Ecto neural progenitor cell (in vitro differentiated cells): Measurements from ENCODE around the gene CTNNBIP1.
"Not testable (repeated sequence)": the region's sequence is repeated elsewhere in the genome, so short reads cannot be mapped to it uniquely, and the experiment has no call there.

Source experiments
- DNase-seq: peaks from one replicate; pipeline ENCODE4 v3.0.0-alpha.2; 2018; ENCODE audit warnings: low spot score

The CTNNBIP1 gene

GRCh38 chr1:9803003-9803918 lies 106.8 kb downstream of the CTNNBIP1 start:
- not testable (repeated sequence) for DNase-seq

- no peak for DNase-seq
Observed at GRCh38 chr1:9801909-9802308, 108.2 kb downstream of the CTNNBIP1 start.
